GM19043 (cell line): ENCODE results near the gene GATD1.

Source experiments
- ATAC-seq: cut with Tn5 transposase; IDR thresholded peaks from one replicate; pipeline ENCODE4 v1.9.1; 2021; ENCODE audit warnings: low read depth; ENCODE audit not compliant: unreplicated experiment

GATD1 gene

DNA sequence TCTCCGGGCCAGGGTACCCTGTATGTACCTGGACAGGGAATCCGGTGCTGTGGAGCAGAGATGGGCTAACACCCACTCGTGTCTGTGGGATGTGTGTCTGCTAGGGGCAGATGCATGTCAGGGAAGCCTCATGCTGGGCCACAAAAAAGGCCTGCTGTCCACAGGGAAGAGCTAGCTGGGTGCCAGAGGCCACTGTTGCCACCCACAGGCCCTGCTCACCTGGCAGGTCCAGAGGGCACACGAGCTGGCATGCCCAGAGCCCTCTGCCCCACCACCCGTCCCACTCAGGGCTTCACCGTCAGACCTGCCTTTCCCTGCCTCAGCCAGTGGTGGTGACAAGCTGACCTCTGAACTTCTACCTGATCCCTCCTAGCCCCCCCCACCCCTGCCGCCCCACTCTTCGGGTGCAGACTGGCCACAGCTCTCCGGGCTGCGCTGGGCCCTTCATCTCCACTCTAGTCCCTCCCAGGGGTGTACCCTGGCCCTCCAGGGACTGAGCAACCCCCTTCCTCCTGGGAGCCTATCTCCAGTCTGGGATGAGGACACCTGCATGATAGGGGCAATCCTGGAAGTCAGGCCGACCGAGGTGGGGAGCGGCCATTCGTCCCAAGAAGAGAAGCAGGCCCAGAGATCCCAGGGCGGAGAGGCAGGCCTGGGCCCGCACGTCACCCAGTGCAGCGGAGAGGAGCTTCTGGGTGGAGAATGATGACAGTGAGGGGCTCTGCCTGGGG, 19.4 kb upstream of the GATD1 start:
- no peak for ATAC-seq

DNA sequence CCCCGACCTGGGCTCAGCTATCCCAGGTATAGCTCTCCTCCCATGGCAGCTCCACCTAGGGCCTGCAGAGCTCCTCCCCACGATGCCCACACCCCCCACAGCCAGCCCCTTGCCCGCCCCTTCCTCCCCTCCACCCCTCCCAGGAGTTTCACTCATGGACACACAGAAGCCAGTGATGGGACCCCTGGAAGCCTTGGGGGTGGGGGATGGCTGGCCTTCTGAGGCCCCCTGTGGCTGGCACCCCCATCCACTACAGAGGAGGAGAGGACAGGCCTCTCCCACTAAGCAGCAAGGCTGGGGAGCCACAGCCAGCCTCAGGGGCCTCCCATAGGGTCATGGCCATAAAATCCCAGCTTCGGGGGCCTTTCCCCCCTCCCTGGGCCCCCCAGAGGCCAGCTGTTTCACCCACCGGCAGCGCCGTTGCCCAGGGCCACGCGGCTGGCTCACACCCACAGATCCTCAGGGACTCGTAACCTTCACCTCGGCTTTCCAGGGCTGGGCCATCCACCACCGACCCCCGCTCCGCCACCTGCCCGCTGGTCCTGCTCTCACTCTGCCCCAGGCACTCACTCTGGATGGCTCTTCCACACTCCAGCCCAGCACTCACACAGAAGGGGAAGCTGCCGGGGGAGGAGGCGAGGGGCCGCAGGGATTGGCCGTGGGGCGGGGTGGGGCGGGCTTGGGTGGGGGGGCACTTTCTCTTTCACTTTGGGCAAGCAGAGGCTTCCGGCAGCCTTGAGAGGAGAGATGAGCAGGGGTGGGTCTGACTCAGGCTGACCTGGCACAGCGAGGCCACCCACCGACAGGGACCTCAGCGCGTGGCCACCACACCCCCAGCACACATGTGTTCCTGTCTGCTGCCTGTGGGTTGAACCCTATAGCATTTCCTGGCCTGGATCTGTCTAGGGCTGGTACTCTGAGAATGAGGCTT, 18.6 kb upstream of the GATD1 start:
- no peak for ATAC-seq

DNA sequence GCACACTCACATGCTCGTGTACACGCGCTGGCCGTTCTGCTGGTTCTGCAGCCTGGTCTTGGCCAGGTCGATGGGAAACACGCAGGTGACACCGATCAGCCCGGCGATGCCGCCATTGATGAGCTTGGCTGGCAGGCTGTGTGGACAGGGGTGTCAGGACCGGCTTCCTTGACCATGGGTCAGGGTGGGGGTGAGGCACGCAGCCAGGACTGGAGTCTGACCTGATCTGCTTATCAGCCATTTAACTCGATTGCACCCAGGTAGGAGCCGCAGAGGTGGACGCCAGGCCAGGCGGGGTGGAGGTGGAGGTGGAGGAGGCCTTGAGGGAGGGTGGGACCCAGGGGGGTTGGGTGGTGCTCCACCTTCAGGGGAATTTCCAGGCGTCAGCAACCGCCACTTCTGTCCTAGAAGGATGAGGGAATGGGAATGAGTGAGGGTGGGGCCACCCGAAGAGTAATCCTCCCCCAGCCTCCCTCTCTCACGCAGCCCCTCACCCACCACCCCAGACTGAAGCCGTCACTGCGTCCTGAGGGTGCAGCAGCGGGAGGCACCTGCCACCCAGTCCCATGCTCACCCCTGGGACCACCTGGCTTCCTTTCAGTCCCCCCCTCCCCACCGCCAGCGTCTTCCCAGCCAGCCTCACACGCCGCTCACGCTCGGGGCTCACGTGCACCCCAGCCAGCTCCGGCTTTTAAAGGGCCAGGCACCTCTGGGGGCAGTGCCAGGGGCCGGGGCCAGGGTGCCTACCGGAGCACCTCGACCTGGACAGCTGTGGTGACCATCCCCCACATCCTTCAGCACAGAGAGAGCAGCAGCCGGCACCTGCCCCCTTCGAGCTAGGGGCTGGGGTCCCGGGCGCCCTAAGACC, 17.7 kb upstream of the GATD1 start:
- ATAC-seq, result no peak

DNA sequence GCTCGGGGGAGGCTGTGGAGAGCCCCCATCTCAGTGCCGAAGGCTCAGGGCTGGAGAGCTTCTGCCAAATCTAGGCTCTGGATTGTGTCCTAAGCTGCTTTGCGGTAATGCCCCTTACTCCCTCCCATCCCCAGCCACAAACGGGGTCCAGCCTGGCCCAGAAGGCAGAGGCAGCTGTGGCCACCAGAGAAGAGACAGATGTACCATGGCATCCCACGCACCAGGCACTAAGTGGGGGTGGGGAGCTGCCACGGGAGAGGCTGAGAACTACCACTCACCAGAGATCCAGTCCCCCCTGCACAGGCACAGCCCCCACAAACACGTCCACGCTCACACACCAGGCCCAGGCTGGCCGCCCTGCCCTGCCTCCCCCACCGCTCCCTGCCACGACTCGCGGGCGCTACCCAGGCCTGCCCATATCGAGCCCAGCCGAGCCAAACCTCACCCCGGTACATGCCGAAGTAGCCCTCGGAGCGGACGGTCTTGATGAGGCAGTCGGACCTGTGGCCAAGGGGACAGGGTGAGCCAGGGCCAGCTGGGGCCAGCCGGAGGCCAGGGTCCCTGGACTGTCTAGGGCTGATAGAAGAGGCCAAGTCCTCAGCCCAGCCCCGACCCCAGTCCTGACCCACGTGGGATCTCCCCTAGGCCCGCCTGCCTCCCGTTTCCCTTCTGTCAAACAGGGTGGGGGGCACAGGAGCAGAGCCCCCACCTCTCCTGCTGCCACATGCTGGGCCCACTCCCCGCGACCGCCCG, 16.9 kb upstream of the GATD1 start:
- no peak for ATAC-seq

DNA sequence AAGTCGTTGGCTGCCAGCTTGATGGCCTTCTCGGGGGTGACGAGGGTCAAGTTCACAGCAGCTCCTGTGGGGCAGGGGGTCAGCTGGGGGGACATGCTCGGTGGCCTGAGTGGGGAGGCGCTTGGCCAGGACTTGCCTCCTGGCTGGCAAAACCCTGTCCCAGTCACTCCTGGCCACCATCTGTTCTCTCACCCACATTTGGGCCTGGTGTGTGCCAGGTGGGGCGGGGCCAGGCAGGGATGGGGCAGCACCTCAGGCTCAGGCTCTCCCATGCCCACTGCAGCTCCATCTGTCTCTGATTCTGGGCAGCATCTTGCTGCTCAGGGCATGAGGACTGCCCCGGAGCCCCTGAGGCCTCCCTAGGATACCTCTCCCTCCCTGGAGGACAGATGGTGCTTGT, 16.3 kb upstream of the GATD1 start:
- no peak for ATAC-seq

DNA sequence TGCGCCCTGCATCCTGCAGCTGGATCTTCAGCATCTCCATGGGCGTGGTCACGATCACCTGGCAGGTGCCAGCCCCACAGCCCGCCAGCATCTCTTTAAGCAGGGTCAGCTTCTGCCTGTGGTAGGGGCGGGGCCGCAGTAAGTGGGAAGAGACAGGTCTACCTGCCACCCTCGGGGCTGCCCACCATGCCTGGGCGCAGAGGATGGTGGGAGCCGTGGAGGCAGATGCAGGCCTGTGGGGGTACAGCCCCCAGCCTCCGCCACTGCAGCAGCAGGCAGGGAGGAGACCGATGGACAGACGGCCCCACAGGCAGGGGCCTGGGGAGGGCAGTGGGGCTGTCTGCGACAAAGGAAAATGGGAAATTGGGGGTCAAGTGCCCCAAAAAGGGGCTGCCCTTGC, 15.6 kb upstream of the GATD1 start:
- ATAC-seq, result no peak

DNA sequence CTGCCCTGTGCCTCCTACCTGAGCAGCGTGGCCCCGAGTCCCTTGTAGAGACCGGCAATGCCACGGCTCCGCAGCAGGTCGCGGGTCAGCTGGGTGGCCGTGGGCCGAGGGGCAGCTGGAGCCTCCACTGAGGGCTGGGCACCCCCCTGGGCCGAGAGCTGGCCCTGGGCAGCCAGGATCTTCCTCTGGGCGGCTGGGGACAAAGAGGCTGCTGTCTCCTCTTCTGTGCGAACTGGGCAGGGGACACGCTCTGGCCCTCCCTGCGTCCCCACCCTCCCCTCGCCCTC, 15.2 kb upstream of the GATD1 start:
- ATAC-seq, result no peak

DNA sequence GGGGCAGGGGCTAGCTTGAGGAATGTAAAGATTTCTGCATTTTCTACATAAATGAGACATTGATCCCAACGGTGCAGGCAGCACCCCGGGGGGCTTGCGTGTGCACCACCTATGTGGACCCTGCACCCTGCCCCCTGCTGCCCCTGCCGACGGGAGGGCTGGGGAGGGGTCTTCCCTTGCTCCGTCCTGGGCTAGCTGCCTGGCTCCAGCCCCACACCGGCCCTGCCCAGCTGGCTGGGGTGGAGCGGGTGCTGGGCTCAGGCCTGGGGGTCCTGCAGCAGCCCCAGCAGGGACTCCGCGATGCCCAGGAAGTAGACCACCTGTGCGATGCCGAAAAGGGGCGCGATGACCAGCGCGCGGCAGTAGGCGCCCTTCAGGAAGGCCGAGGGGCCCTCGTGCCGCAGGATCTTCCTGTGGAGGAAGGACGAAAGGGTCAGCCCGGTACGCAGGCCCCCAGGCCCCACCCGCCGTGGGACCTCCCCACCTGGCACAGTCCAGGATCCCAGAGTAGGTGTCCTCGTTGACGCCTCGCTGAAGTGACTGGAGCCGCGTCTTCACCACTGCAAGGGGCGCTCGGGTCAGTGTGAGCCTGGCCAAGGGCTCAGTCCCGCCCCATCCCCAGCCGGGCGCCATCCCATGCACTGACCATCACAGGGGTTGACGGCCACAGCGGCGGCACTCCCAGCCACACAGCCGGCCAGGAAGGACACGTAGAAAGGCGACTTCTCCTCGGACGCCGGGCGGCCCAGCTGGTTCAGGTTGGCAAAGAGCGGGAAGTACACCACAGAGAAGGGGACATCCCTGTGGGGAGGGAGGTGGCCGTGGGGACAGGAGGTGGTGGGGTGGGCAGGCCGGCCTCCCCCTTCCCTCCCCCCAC, 14.6 kb upstream of the GATD1 start:
- no peak for ATAC-seq

DNA sequence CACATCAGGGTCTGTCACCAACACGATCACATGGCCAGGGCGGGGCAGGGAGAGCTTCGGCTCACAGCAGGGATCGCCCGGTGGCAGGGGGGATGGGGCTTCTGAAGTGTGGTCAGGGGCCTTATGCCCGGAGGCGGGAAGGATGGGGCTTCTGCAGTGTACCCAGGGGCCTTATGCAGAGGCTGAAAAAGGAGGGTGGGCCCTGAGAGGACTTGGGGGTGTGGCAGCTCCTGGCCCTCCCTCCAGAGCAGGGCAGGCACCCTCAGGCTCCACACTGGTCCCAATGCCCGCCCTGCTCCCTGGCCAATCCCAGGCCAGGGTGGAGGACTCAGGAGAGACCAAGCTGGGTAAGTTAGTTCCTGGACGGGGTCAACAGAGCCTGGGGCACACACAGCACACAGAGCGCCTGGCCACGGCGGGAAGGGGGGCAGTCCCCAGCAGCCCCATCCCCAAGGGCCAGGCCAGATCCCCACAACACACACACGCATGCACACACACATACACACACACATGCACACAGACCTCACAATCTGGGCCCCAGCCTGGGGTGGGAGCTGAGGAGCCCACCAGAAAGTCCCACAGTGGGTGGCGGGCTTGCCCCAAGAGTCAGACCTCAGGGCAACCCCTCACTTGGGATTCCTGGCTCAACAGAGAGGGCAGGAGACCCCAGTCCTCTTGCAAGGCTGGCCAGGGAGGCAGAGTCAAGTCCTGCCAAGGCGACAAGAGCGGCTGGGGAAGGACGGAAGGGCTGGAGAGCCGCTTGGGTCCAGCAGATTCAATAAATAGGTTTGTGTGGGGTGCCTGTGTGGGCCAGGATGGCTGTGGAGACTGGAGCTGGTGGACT, 13.7 kb upstream of the GATD1 start:
- ATAC-seq, result no peak

DNA sequence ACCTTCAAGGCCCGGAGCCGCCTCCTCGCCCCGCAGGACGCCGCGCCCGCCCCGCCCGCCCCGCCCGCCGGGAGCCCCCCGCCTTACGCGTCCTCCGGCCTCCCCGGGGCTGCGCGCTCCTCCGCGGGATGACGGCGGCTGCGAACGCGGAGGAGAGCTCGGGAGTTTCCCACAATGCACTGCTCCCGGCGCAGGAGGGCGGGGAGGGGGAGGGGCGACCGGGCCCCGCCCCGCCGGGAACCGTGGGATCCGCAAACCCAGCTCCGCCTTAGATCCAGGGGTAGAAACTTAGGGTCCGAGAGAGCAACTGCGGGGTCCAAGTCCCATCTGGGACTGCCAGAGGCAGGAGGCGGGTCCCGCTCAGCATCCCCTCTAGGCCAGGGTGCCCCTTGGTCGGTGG, 12.7 kb upstream of the GATD1 start, which contains the start of gene CEND1:
CEND1 (minus strand) TSS at position 148 of the 400 bp plus-strand sequence. CDS start 1,514 bp downstream, outside the sequence.
- ATAC-seq, result no peak

DNA sequence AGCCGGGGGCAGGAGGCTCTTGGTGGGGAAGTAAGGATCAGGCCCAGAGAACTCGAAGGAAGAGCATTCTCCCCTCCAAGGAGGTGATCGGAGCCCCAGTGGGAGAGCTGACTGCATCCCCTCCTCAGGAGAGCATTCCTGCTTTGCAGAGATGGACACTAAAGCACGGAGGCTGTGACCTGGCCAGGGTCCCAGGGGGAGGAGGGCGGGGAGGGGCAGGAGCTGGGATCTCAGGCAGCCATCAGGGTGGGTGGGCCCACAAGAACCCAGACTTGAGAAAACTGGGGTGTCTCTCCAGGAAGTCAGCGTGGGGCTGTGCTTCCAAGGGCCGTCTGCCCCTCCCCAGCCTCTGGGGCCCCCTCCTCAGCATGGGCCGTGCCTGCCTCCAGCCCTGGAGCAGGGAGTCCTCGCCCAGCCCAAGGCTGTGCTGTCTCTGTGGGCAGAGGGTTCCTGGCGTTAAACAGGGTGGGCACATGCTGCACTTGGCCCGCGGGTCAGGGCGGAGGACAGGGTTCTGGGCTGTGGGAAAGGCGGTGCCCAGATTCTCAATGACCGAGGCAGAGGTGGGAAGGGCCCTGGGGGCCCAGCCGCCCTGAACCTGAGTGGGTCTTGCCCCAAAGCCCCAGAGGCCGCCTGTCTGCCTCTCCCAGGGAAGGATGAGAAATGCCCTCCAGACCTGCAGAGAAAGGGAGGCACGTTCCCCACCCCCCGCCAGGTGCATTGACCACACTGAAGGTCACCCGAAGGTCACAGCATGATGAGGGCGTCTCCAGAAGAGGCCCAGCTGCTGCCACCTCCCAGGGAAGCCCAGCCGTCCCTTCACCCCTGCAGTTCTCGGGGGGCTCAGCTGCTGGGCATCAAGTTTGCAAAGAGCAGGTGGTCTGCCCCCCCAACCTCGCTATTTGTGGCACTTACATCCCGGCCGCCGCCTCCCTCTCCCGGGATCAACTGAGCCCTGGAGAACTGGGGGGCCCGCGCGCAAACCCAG, 12.0 kb upstream of the GATD1 start:
- no peak for ATAC-seq

DNA sequence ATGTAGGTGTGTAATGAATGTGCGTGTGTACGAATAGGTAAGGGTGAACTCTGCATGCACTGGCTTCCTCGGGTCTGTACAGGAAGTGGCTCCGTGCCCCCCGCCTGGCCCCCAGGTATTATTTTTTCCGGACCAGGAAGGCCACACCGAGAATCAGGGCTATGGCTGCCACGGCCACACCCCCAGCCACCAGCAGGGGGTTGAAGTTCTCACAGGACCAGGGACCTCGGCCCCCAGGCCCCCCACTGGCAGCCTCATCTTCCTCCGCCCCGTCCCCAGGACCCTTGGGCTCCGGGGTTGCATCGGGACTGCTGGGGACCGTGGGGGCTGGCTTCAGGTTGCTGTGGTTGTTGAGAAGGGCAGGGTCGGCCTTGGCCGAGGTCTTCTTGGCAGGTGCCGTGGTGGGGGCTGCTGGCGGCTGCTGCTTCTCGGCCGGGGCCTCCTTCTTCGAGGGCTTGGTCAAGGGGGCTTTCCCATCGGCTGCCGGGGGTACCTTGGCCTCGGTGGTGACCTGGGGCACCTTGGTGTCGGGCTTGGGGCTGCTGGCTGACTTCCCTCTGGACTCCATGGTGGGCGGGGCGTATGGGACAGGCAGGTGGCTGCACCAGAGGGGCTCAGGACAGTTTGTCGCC, 10.8 kb upstream of the GATD1 start:
- no peak for ATAC-seq

DNA sequence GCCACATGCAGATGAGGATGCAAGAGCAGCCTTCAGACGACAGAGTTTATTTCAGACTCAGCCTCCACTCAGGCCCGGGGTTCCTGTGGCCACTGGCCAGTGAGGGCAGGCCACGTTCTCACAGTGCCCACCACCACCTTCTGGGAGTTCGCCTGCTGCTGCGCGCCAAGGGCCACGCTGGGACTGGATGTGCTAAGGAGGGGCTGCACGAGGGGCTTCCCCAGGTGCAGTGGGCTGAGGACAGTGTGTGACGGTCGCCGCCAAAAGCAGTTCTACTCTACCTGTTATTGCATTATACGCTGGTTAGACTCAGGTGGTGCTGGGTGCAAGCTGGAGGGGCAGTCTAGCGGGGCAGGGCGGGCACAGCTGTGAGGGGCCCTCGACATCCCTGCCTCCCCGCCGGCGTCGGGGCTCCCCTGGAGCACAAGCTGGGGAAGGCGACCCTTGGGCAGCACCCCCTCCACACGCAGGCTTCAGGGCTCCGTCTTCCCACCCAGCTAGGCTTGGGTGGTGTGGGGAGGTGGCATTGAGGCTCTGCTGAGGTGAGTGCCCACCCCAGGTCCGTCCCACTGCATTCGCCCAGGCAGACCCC, 9.9 kb upstream of the GATD1 start:
- no peak for ATAC-seq

DNA sequence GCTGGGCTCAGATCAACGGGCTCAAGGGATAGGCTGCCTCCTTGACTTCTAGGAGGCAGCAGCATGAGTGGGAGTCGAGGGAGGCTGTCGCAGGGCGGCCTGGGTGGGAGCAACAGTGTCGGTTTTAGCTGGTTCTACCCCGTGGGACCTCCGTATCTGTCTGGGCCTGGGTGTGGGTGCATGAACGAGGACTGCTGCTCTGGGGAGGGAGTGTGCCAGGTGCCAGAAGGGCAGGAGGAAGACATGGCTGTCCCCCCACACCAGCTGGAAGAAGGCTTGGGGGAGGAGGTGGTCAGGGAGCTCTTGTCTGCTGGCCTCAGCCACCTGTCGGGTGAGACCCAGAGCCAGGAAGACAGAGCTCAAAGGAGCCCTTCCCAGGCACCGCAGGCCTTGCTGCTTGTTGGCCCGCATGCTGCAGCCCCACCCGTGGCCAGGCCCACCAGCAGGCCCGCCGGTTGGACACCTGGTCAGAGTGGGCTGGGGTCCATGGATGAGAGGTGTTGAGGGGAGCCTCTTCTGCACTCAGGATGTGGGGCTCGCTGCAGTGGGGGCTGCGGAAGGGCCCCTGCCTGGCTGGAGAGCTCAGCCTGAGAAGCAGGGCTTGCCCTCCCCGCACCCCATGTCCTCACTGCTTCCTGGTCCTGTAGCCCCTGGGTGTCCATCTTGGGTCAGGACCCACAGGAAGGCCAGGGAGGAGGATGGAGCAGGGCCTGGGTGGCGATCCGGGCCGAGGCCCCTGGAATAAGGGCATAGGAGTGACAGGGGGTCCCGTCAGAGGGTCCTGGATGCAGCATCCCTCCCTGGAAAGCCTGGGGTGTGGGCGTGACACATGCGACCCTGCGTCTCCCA, 9.2 kb upstream of the GATD1 start:
- no peak for ATAC-seq

DNA sequence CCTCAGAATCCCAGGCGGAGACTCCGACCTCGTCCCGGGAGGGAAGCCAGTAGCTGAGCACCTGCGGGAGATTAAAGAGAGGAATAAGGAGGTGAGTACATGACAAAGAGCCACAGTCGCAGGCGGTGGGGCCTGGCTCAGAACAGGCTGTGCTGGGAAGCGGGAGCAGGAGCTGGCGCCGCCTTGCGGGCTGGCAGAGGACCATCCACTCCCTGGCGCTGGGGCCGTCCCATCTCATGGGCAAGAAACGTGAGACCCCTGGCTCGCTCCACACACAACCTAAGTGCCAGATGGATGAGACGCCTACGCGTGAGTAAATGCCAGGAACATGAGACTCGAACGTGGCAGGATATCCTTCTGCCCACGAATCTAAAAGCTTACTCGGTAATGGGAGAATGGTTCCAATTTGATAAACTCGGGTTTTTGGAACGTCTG, 6.3 kb upstream of the GATD1 start:
- no peak for ATAC-seq
